Stomach (tissue), 4 donors: ENCODE measurements around the gene AJM1.

Source experiments
- CTCF ChIP-seq, 7 experiments: fragments of 450-650 bp in 4 of 7; fragments of 200-600 bp in 3 of 7; sonication (generic) in 3 of 7; IDR thresholded peaks; one replicate each; pipeline ENCODE4 v1.5.1; 2016 to 2019; ENCODE audit warnings: antibody characterized with exemption in 7 of 7, control low read depth in 2 of 7, mild to moderate bottlenecking in 1 of 7
- EP300 ChIP-seq: sonication (generic); formaldehyde crosslinking; IDR thresholded peaks from one replicate; pipeline ENCODE4 v1.6.1; 2017; ENCODE audit warnings: antibody characterized with exemption
- POLR2A ChIP-seq, 4 donors: fragments of 450-650 bp; IDR thresholded peaks; one replicate each; pipeline ENCODE4 v1.6.1; 2016; ENCODE audit warnings: antibody characterized with exemption in 4 of 4, control low read depth in 2 of 4, mild to moderate bottlenecking in 1 of 4, moderate library complexity in 1 of 4
- POLR2AphosphoS5 ChIP-seq, 3 donors: sonication (generic); formaldehyde crosslinking; IDR thresholded peaks; one replicate each; pipeline ENCODE4 v1.6.1; 2016; ENCODE audit warnings: antibody characterized with exemption in 3 of 3

- TF ChIP-seq POLR2AphosphoS5 (IDR thresholded peaks at IDR 0.05) (no peak), CTCF (IDR thresholded peaks at IDR 0.05) (no peak), POLR2A (IDR thresholded peaks at IDR 0.05) (no peak), EP300 (no peak)
Observed at GRCh38 chr9:136890661-136891060, 48.4 kb downstream of the AJM1 start.
